SK-N-MC (cell line): ENCODE measurements around the gene CNBP.
"Not testable (repeated sequence)": the region's sequence is repeated elsewhere in the genome, so short reads cannot be mapped to it uniquely, and the experiment has no call there.

ENCODE experiments used
- DNase-seq: peaks from one replicate; pipeline ENCODE4 v3.0.0-alpha.2; 2011; ENCODE audit warnings: low read depth, low spot score
- H3K27ac ChIP-seq: fragments of 200-600 bp; sonication (generic); 2 replicates; pipeline ENCODE4 v1.5.1; 2016; ENCODE audit warnings: mixed run types
- H3K36me3 ChIP-seq: fragments of 200-600 bp; sonication (generic); 2 replicates; pipeline ENCODE4 v1.6.1; 2017; ENCODE audit warnings: antibody characterized with exemption, low read length, mixed read lengths; ENCODE audit not compliant: insufficient read depth
- H3K4me3 ChIP-seq: fragments of 200-600 bp; sonication (generic); 2 replicates; pipeline ENCODE4 v1.5.1; 2016
- H3K9ac ChIP-seq: fragments of 200-600 bp; sonication (generic); 2 replicates; pipeline ENCODE4 v1.8.0; 2017; ENCODE audit warnings: mixed run types, mixed read lengths; ENCODE audit not compliant: insufficient read length
- H3K9me3 ChIP-seq: fragments of 200-600 bp; sonication (generic); 2 replicates; pipeline ENCODE4 v1.6.1; 2017; ENCODE audit warnings: low read depth, mild to moderate bottlenecking, antibody characterized with exemption, low read length, moderate library complexity, mixed read lengths
- EZH2 ChIP-seq: fragments of 200-600 bp; sonication (generic); IDR thresholded peaks from one replicate; pipeline ENCODE4 v1.6.1; 2017; ENCODE audit warnings: antibody characterized with exemption
- FOXP2 ChIP-seq: optimal IDR thresholded peaks from 2 replicates; pipeline ENCODE3; 2011; ENCODE audit warnings: mild to moderate bottlenecking, moderate library complexity; ENCODE audit not compliant: insufficient read depth; ENCODE audit errors: extremely low read length, control extremely low read depth
- POLR2AphosphoS5 ChIP-seq: IDR thresholded peaks from 2 replicates; pipeline ENCODE4 v1.6.1; 2012; ENCODE audit warnings: mild to moderate bottlenecking, low read depth, low read length, borderline replicate concordance

CNBP gene

DNA sequence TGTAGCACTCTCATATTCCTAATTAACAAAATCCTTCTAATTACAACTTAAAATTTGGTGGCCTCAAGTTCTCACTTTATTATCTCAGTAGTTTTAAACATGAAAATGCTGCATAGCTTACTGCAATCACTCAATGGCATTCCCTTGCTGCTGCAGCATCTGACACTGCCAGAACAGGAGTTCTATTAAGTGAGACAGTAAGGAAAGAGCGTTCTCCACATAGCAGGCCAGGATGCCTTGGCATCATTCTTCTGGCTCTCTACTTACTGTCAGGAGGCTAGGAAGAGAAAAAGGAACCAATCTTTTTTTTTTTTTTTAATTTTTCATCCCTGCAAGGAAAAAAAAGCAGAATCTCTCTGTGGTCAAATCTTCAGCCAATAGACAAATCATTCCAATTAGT is 3.2 kb downstream of the CNBP start:
- Histone ChIP-seq H3K36me3 (peaks cover 72% of the 10 kb centered on the region), H3K9ac (peak overlapping the region; percentile 51), H3K4me3 (peak overlapping the region; percentile 87), H3K27ac (0 out of 2 replicates have a peak overlapping the region, but pooled peaks have one; percentile 26), H3K9me3 (no peaks in the 10 kb centered on the region)
- no peak for TF ChIP-seq FOXP2
- no peak for DNase-seq

DNA sequence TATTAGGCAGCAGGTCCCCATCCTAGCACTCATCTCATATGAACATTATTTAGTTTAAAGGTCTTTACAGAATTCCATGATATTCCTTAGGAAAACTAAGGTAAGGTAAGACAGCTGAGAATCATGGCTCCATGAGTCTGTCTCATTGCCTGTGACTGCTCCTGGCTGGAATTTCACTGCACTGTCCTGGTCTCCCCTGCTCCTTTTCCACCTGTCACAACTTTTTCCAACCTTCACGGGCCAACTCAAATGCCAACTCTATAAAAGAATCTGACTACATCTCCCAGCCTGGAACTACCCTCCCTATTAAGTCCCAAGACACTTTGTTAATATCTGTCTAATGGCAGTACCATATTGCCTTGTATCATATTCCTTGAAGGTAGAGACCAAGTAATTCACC is 7.6 kb downstream of the CNBP start:
- TF ChIP-seq POLR2AphosphoS5: no peak
- TF ChIP-seq FOXP2: no peak
- no peak for TF ChIP-seq EZH2
- no peak overlapping the region for H3K9ac ChIP-seq
- no peak overlapping the region for H3K4me3 ChIP-seq
- DNase-seq: no peak
- no peaks in the 10 kb centered on the region for H3K9me3 ChIP-seq
- H3K27ac ChIP-seq: no peak overlapping the region
- peaks cover 93% of the 10 kb centered on the region for H3K36me3 ChIP-seq

DNA sequence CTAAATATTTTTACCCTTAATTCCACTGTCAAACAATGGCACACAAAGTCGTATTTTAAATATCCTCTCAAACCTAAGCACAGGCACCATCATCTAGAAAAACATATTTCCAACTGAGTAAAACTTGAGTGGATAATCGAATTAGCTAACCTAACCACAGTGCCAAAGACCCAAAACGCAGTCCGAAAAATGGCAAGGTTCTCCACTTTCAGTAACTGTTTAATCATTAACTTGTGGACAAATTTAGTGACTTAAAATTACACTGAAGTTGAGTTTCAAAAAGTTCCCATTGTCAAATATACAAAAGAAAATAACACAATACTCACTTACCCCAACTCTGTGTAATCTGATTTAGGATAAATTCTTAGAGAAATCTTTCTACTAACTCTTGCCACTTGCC is 10.0 kb downstream of the CNBP start:
- no peaks in the 10 kb centered on the region for H3K9me3 ChIP-seq
- H3K4me3 ChIP-seq: no peak overlapping the region
- H3K36me3 ChIP-seq: peaks cover 90% of the 10 kb centered on the region
- no peak for TF ChIP-seq FOXP2
- no peak for TF ChIP-seq EZH2
- TF ChIP-seq POLR2AphosphoS5: no peak
- H3K27ac ChIP-seq: no peak overlapping the region
- DNase-seq: no peak
- H3K9ac ChIP-seq: no peak overlapping the region

DNA sequence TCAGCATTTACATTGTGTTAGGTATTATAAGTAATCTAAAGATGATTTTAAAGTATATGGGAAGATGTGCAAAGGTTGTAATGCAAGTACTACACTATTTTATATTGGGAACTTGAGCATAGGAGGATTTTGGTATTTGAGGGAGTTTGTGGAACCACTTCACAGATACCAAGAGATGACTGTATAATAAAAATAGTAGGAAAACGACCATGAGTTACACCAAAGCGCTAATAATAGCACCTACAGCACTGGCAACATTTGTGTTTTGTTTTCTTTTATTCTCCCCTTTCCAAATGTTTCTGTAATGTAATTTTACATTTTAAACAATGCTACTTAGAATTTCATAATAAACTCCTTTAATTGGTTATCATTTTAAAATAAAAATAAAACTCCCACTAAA is 10.5 kb downstream of the CNBP start:
- no peak for DNase-seq
- peaks cover 90% of the 10 kb centered on the region for H3K36me3 ChIP-seq
- TF ChIP-seq EZH2: no peak
- no peak for TF ChIP-seq FOXP2
- no peak for TF ChIP-seq POLR2AphosphoS5
- H3K9ac ChIP-seq: no peak overlapping the region
- H3K27ac ChIP-seq: no peak overlapping the region
- H3K4me3 ChIP-seq: no peak overlapping the region
- H3K9me3 ChIP-seq: no peaks in the 10 kb centered on the region

DNA sequence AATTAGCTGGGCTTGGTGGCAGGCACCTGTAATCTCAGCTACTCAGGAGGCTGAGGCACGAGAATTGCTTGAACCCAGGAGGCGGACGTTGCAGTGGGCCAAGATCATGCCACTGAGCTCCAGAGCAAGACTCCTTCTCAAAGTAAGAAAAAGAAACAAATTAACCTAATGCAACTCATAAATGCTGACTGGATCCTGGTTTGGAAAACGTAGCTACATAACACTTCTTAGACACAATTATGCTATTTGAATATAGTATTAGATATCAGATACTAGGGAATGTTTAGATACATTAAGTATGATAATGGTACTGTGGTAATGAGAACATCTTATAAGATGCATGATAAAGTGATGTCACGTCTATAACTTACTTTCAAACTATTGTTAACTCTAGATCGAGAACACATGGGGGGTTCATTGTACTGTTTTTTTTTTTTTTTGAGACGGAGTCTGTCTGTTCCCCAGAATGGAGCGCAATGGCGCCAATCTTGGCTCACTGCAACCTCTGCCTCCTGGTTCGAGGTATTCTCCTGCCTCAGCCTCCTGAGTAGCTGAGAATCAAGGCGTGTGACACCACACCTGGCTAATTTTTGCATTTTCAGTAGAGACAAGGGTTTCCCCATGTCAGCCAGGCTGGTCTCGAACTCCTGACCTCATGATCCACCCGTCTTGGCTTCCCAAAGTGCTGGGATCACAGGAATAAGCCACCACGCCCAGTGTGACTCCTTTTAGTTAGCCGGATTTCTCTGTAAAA is 16.9 kb downstream of the CNBP start:
- Histone ChIP-seq H3K4me3 (no peak overlapping the region), H3K27ac (0 out of 2 replicates have a peak overlapping the region, but pooled peaks have one; percentile 7), H3K9ac (no peak overlapping the region), H3K9me3 (no peaks in the 10 kb centered on the region), H3K36me3 (peaks cover 57% of the 10 kb centered on the region)
- DNase-seq: no peak
- TF ChIP-seq FOXP2 (no peak), EZH2 (no peak), POLR2AphosphoS5 (peak; percentile 19; the same call in 1 of the 2 replicates)

DNA sequence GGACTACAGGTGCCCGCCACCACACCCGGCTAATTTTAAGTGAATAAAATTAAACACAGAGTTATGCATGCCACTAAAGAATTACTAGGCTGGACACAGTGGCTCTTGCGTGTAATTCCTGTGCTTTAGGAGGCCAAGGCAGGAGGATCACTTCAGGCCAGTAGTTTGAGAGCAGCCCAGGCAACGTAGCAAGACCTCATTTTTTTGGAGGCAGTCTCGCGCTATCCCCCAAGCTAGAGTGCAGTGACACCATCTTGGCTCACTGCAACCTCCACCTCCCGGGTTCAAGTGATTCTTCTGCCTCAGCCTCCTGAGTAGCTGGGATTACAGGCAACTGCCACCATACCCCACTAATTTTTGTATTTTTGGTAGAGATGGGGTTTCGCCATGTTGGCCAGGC is 18.1 kb downstream of the CNBP start:
- H3K36me3 ChIP-seq: peaks cover 46% of the 10 kb centered on the region
- H3K4me3 ChIP-seq, DNase-seq, H3K9ac ChIP-seq, H3K27ac ChIP-seq, H3K9me3 ChIP-seq: not testable (repeated sequence)
- 0 out of 2 replicates have a peak, but pooled peaks have one; percentile 24 for TF ChIP-seq POLR2AphosphoS5

DNA sequence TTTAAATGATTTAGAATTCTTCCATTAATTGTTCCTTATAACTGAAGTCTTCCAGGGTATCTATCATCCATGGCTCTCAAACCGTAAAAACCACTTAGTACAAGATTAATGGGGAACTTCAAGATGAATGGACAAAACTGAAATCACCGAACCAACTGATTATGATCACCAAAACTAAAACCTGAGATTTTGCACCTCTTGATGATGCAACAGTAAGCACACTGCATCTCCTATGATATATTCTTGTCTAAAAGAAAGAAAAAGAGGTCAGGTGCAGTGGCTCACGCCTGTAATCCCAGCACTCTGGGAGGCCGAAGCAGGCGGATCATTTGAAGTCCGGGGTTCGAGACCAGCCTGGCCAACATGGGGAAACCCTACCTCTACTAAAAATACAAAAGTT is 19.2 kb downstream of the CNBP start:
- peaks cover 35% of the 10 kb centered on the region for H3K36me3 ChIP-seq
- no peaks in the 10 kb centered on the region for H3K9me3 ChIP-seq
- DNase-seq: no peak
- 0 out of 2 replicates have a peak overlapping the region, but pooled peaks have one; percentile 31 for H3K27ac ChIP-seq
- no peak overlapping the region for H3K4me3 ChIP-seq
- TF ChIP-seq POLR2AphosphoS5: peak; percentile 8; the same call in 1 of the 2 replicates
- no peak for TF ChIP-seq FOXP2
- no peak overlapping the region for H3K9ac ChIP-seq

DNA sequence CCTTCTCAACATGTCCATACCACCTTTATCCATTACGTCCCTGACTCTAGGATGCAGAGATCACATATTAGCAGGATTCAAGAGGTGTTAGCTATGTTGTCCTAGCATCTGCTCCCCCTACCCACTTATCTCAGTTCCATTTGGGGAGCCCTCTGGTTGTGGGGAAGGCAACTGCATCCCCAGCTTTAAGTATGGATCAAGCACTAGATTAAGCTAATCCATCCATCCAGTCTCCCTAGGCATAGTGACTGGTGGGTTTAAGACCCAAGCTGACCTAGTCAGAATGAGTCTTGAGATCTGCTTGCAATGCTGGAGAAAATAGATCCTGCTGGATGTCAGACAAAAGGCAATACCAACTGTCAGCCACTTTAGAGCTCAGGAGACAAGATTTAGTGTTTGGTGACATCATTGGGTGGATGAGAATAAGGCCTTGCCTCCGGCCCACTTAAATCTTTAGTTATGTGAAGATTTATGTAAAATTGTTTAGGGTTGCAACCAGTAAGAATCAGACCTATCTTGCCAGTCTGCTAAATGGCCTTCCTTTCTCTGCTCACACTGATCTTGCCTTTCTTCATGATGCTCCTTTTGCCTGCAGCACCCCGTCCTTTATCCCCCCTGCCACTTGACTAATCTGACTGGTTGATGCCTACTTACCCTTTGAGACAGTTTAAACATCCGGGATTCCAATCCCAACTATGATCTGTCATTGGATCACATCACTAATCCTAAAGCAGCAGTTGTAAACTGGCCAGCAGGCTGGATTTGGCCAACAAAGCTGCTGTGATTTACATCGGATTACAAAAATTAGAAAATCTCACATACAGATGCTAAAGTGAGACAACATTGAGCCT is 20.7 kb downstream of the CNBP start:
- Histone ChIP-seq H3K9me3 (no peaks in the 10 kb centered on the region), H3K9ac (no peak overlapping the region), H3K27ac (peak overlapping the region; percentile 15; the same call in 1 of the 2 replicates), H3K4me3 (peak overlapping the region; percentile 91; the same call in 1 of the 2 replicates), H3K36me3 (peaks cover 30% of the 10 kb centered on the region)
- DNase-seq: no peak
- peak; percentile 72 for TF ChIP-seq POLR2AphosphoS5
- TF ChIP-seq EZH2: no peak
